PC-3 (cell line): ENCODE data around the gene UQCRH. TPM values are rescaled to one million over a fixed set of nuclear protein-coding genes. Genes with fewer than 3 reads are reported as not detected.

Experiments
- ATAC-seq: fragments of 200-7000 bp; cut with Tn5 transposase; 2 replicates; pipeline ENCODE4 v1.9.1; 2020; ENCODE audit warnings: mild to moderate bottlenecking, moderate library complexity
- BruUV-seq: library from RNA; stranded (reverse); fragments of 400-500 nt; replicated peaks from 2 replicates; lab custom pipeline; 2021; lab: Mats Ljungman, UMichigan
- CTCF ChIA-PET: fragments of 300-600 bp; sonication (Branson Sonifier 250); formaldehyde crosslinking; loops from one replicate; lab custom pipeline; 2022; ENCODE audit warnings: antibody characterized with exemption; lab: Charles Lee
- POLR2A ChIA-PET: fragments of 300-600 bp; sonication (Branson Sonifier 250); formaldehyde crosslinking; loops from one replicate; lab custom pipeline; 2022; ENCODE audit warnings: antibody characterized with exemption; ENCODE audit not compliant: unreplicated experiment; lab: Charles Lee
- DNase-seq: peaks from one replicate; pipeline ENCODE4 v3.0.0-alpha.2; 2015
- H2AFZ ChIP-seq: fragments of 300-600 bp; sonication (generic); 2 replicates; pipeline ENCODE4 v1.6.0; 2016; ENCODE audit warnings: antibody characterized with exemption, low read length
- H3F3A ChIP-seq: fragments of 300-600 bp; sonication (generic); one replicate; pipeline ENCODE4 v1.6.0; 2017; ENCODE audit warnings: antibody characterized with exemption, low read length, control low read depth, mild to moderate bottlenecking; ENCODE audit not compliant: unreplicated experiment
- H3K27ac ChIP-seq: fragments of 300-600 bp; sonication (generic); 2 replicates; pipeline ENCODE4 v1.5.1; 2016; ENCODE audit warnings: mild to moderate bottlenecking, low read length
- H3K27me3 ChIP-seq: fragments of 300-600 bp; sonication (generic); 2 replicates; pipeline ENCODE4 v1.6.1; 2016; ENCODE audit warnings: low read length, mixed read lengths
- H3K36me3 ChIP-seq: fragments of 300-600 bp; sonication (generic); 2 replicates; pipeline ENCODE4 v1.6.1; 2016; ENCODE audit warnings: low read depth, mixed run types, low read length, mixed read lengths
- H3K4me1 ChIP-seq: fragments of 300-600 bp; sonication (generic); 2 replicates; pipeline ENCODE4 v1.5.1; 2016; ENCODE audit warnings: low read length; ENCODE audit not compliant: insufficient read depth
- H3K4me2 ChIP-seq: fragments of 300-600 bp; sonication (generic); 2 replicates; pipeline ENCODE4 v1.6.0; 2016; ENCODE audit warnings: low read length
- H3K4me3 ChIP-seq: fragments of 300-600 bp; sonication (generic); 2 replicates; pipeline ENCODE4 v1.5.1; 2016; ENCODE audit warnings: mild to moderate bottlenecking, low read length, mixed read lengths
- H3K79me2 ChIP-seq: fragments of 300-600 bp; sonication (generic); 2 replicates; pipeline ENCODE4 v1.6.1; 2017; ENCODE audit warnings: low read length, mixed read lengths
- H3K9ac ChIP-seq: fragments of 300-600 bp; sonication (generic); 2 replicates; pipeline ENCODE4 v1.6.0; 2016; ENCODE audit warnings: mild to moderate bottlenecking, low read length
- H3K9me2 ChIP-seq: fragments of 300-600 bp; sonication (generic); replicated peaks from 2 replicates; pipeline ENCODE4 v1.6.1; 2016; ENCODE audit warnings: mixed run types, low read length, mixed read lengths
- H3K9me3 ChIP-seq: fragments of 300-600 bp; sonication (generic); 2 replicates; pipeline ENCODE4 v1.6.1; 2016; ENCODE audit warnings: low read length, mixed read lengths
- H4K20me1 ChIP-seq: fragments of 300-600 bp; sonication (generic); 2 replicates; pipeline ENCODE4 v1.6.1; 2016; ENCODE audit warnings: low read length, mixed read lengths
- CTCF ChIP-seq: fragments of 300-600 bp; sonication (generic); conservative IDR thresholded peaks from 2 replicates; pipeline ENCODE4 v1.5.1; 2017; ENCODE audit warnings: antibody characterized with exemption, low read depth, mild to moderate bottlenecking, low read length
- EZH2 ChIP-seq: fragments of 300-600 bp; sonication (generic); IDR thresholded peaks from one replicate; pipeline ENCODE4 v1.6.1; 2017; ENCODE audit warnings: antibody characterized with exemption, mild to moderate bottlenecking, low read length; ENCODE audit not compliant: unreplicated experiment
- EZH2phosphoT487 ChIP-seq: fragments of 300-600 bp; sonication (generic); IDR thresholded peaks from 2 replicates; pipeline ENCODE4 v1.6.1; 2018; ENCODE audit warnings: mild to moderate bottlenecking, antibody characterized with exemption, low read length, borderline replicate concordance
- intact Hi-C: fragments of 100-400 bp; cut with micrococcal nuclease; formaldehyde crosslinking; loops from 2 replicates; pipeline ENCODE4 v1.9.0; 2023
- total RNA-seq: library from RNA; depleted of rRNA; stranded (reverse); fragments of >200 nt; gene quantifications from 2 replicates; pipeline ENCODE4 v1.2.3, GENCODE V29; 2014

Gene UQCRH
- total RNA-seq, 1 experiment from 2014 or later, result 885 TPM

GRCh38 chr1:46284597-46285564, 18.6 kb upstream of the UQCRH start:
- no peaks in the 10 kb centered on the region for H3K79me2 ChIP-seq
- no peak for TF ChIP-seq EZH2
- no peak for TF ChIP-seq CTCF
- TF ChIP-seq EZH2phosphoT487, result no peak
- no peaks in the 10 kb centered on the region for H3F3A ChIP-seq
- H3K9me3 ChIP-seq, result no peaks in the 10 kb centered on the region
- H3K27me3 ChIP-seq, result no peaks in the 10 kb centered on the region
- DNase-seq (no peak), ATAC-seq (no peak)
- CTCF ChIA-PET, result no interaction called here
- H3K9me2 ChIP-seq, result no peaks in the 10 kb centered on the region
- H3K27ac ChIP-seq, result no peak overlapping the region
- no TSS peak for BruUV-seq
- peaks cover 40% of the 10 kb centered on the region for H3K36me3 ChIP-seq
- no peak overlapping the region for H3K9ac ChIP-seq
- H3K4me1 ChIP-seq, result peaks cover 22% of the 10 kb centered on the region
- no peak overlapping the region for H3K4me2 ChIP-seq
- no peak overlapping the region for H2AFZ ChIP-seq
- POLR2A ChIA-PET, result no interaction called here
- intact Hi-C loops, result no loop called here
- H4K20me1 ChIP-seq, result no peaks in the 10 kb centered on the region; the same call in 1 of the 2 replicates
- H3K4me3 ChIP-seq, result no peak overlapping the region

GRCh38 chr1:46285730-46286477, 17.6 kb upstream of the UQCRH start:
- Histone ChIP-seq H3K9me2 (no peaks in the 10 kb centered on the region), H3K4me1 (peaks cover 23% of the 10 kb centered on the region), H3K27ac (no peak overlapping the region), H3K9me3 (no peaks in the 10 kb centered on the region), H3K79me2 (no peaks in the 10 kb centered on the region), H3K4me2 (no peak overlapping the region), H3K4me3 (no peak overlapping the region), H4K20me1 (no peaks in the 10 kb centered on the region; the same call in 1 of the 2 replicates), H3F3A (no peaks in the 10 kb centered on the region), H3K9ac (no peak overlapping the region), H3K36me3 (peaks cover 31% of the 10 kb centered on the region), H3K27me3 (no peaks in the 10 kb centered on the region), H2AFZ (no peak overlapping the region)
- CTCF ChIA-PET, result no interaction called here
- POLR2A ChIA-PET, result no interaction called here
- ATAC-seq (no peak), DNase-seq (no peak)
- BruUV-seq, result TSS peak; percentile 17
- no peak for TF ChIP-seq EZH2phosphoT487
- no peak for TF ChIP-seq EZH2
- TF ChIP-seq CTCF, result no peak
- intact Hi-C loops, result no loop called here
